Body of pancreas (tissue), 4 donors: ENCODE results near the gene CMIP.

ENCODE experiments used
- CTCF ChIP-seq, 7 experiments: fragments of 450-650 bp in 4 of 7; fragments of 200-600 bp in 3 of 7; sonication (generic) in 3 of 7; IDR thresholded peaks; one replicate each; pipeline ENCODE4 v1.5.1; 2016 to 2019; ENCODE audit warnings: antibody characterized with exemption in 7 of 7
- POLR2A ChIP-seq, 3 donors: fragments of 450-650 bp; IDR thresholded peaks; one replicate each; pipeline ENCODE4 v1.6.1; 2016; ENCODE audit warnings: antibody characterized with exemption in 3 of 3, mild to moderate bottlenecking in 2 of 3

- TF ChIP-seq CTCF (IDR thresholded peaks at IDR 0.05) (no peak), POLR2A (IDR thresholded peaks at IDR 0.05) (no peak)
Measured at GRCh38 chr16:81431554-81432353, 12.9 kb upstream of the CMIP start.
